ENCODE measurements around the gene CREB3L1. TPM values are rescaled to one million over a fixed set of nuclear protein-coding genes. Genes with fewer than 3 reads are reported as not detected.
A peak's percentile ranks its signal among the peaks of the same experiment; 100 is the strongest.

The CREB3L1 gene
- total RNA-seq, 1 donor from 2014 or later = 11.4 TPM

- no peak for TF ChIP-seq CTCF (IDR thresholded peaks at IDR 0.05)
- Histone ChIP-seq H3K4me3 (no peak overlapping the region), H3K36me3 (no peaks in the 10 kb centered on the region), H3K27ac (no peak overlapping the region), H3K27me3 (no peaks in the 10 kb centered on the region), H3K4me1 (no peaks in the 10 kb centered on the region), H3K9me3 (no peaks in the 10 kb centered on the region)
- intact Hi-C loops (cut with DNase I) = no loop called here
- no peak for DNase-seq (ENCODE audit: low spot score in 2 of 2)
These were observed 11.7 kb upstream of the CREB3L1 start for GRCh38 chr11:46265764-46266163.

DNA sequence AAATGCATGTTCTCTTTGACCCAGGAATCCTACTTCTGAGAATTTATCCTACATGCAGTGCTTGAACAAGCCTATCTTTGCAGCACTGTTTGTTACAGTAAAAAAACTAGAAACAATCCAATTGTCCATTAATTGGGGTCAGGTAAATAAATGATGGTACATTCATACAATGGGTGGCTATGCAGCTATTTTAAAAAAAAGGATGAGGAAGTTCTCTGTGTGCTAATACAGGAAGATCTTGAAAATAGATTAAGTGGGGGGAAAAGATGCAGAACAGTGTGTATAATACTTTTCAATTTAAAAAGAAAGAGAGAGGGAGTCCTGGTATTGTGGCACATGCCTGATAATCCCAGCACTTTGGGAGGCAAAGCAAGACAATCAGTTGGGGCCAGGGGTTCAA, 9.5 kb upstream of the CREB3L1 start:
- no peak for DNase-seq (ENCODE audit: low spot score in 2 of 2)
- Histone ChIP-seq H3K9me3 (no peaks in the 10 kb centered on the region), H3K27ac (no peak overlapping the region), H3K27me3 (no peaks in the 10 kb centered on the region), H3K36me3 (no peaks in the 10 kb centered on the region), H3K4me1 (peaks cover 3 to 11% of the 10 kb centered on the region in 2 donors), H3K4me3 (no peak overlapping the region)
- intact Hi-C loops (cut with DNase I) = no loop called here
- no peak for TF ChIP-seq CTCF (IDR thresholded peaks at IDR 0.05)

- H3K36me3 ChIP-seq = no peaks in the 10 kb centered on the region
These were observed 6.8 kb upstream of the CREB3L1 start for GRCh38 chr11:46270684-46271083.

DNA sequence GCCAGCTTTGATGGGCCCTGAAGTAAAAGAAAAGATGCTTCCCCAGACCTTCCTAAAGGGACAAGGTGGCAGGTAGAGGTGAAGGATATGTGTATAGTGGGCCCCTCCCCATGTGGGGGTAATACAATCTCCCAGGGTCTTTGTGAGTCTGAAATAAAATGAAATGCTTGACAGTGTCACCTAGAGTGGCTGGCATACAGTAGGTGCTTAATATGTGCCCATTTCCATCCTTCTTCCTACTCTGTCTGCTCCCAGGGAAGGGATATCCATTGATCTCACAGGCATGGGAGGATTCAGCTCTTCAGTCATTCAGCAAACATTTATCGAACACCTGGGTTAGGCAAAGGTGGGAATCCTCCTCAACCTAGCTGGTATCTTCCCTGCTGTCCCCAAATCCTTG, 6.1 kb upstream of the CREB3L1 start:
- Histone ChIP-seq H3K36me3 (no peaks in the 10 kb centered on the region), H3K27me3 (no peaks in the 10 kb centered on the region), H3K9me3 (no peaks in the 10 kb centered on the region), H3K27ac (peak overlapping the region; percentile 79 to 84), H3K4me3 (no peak overlapping the region), H3K4me1 (peaks cover 6 to 29% of the 10 kb centered on the region in 2 donors)
- no peak for DNase-seq (ENCODE audit: low spot score in 2 of 2)
- TF ChIP-seq CTCF (IDR thresholded peaks at IDR 0.05) = no peak
- intact Hi-C loops (cut with DNase I) = no loop called here

More at GRCh38 chr11:46270684-46271083, 6.8 kb upstream of the CREB3L1 start:
- H3K27ac ChIP-seq = no peak overlapping the region
- no peaks in the 10 kb centered on the region for H3K9me3 ChIP-seq
- no peaks in the 10 kb centered on the region for H3K27me3 ChIP-seq
- no peak for DNase-seq (ENCODE audit: low spot score in 2 of 2)
- intact Hi-C loops (cut with DNase I) = no loop called here
- no peak for TF ChIP-seq CTCF (IDR thresholded peaks at IDR 0.05)
- peaks cover 6 to 29% of the 10 kb centered on the region in 2 donors for H3K4me1 ChIP-seq
- no peak overlapping the region for H3K4me3 ChIP-seq

DNA sequence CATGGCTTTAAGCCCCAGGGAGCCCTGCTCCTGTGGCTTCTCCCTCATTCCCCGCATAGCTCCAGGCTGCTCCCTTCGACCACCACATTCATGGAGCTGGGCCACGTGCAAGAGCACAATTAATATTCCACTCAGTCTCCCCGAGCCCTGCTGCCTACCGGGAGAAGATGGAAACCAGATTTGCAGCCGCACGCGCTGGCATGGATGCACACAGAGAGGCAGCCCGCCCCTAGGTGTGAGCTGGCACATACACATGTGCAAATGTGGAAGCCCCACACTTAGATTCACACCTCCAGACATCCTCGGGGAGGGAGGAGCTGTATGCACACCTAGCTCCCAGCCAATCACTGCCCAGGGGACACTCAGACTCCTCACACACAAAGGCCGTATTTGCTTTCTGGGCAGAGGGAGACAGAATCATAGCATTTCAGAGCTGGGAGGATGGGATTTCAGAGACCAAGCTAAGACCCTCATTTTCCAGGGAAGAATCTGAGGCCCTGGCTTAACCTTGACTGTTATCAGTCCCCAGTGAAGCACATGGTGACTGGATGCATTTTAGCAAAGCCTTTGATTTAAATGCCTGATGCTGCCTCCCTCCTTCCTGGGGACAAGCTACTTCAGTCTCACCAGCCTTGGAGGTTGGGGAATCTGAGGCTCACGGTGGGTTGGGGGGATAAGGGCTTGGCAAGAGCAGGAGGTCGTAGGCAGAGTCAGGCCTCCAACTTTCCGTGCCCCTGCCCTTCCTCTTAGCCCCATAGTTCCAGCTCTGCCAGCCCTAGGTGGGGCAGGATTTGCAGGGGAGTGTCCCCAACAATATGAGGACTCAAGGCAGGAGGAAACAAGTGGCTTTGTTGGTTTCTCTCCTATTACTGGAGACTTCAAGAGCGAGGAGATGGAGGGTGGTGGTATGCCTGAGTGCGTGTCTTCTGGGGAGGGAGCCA, 5.3 kb upstream of the CREB3L1 start:
- H3K4me1 ChIP-seq = peaks cover 6 to 32% of the 10 kb centered on the region in 2 donors
- peak overlapping the region; percentile 79 to 84 for H3K27ac ChIP-seq
- intact Hi-C loops (cut with DNase I) = no loop called here
- H3K9me3 ChIP-seq = no peaks in the 10 kb centered on the region
- TF ChIP-seq CTCF (IDR thresholded peaks at IDR 0.05) = no peak
- no peaks in the 10 kb centered on the region for H3K36me3 ChIP-seq
- DNase-seq (ENCODE audit: low spot score in 2 of 2) = no peak
- no peak overlapping the region for H3K4me3 ChIP-seq
- H3K27me3 ChIP-seq = no peaks in the 10 kb centered on the region
